K562 (cell line): ENCODE results near the gene KRTAP16-1.

Experiments
- ATF1 ChIP-seq, 2 experiments: fragments of 450-650 bp in 1 of 2; IDR thresholded peaks; 2 replicates each; pipeline ENCODE4 v1.6.1; 2016; ENCODE audit warnings: missing compliant biosample characterization in 1 of 2, missing genetic modification characterization in 1 of 2
- CBX3 ChIP-seq, 2 experiments: IDR thresholded peaks; 1 replicate in 1 of 2; 2 replicates in 1 of 2; pipeline ENCODE4 v1.6.1; 2012; ENCODE audit warnings: inconsistent platforms in 2 of 2, low read length in 2 of 2, borderline replicate concordance in 1 of 2, control low read depth in 1 of 2
- CEBPB ChIP-seq: fragments of 450-650 bp; IDR thresholded peaks from 2 replicates; pipeline ENCODE4 v1.6.1; 2016; ENCODE audit warnings: missing genetic modification characterization, missing compliant biosample characterization
- GATA2 ChIP-seq: sonication (generic); formaldehyde crosslinking; IDR thresholded peaks from 2 replicates; pipeline ENCODE4 v1.4.0; 2020; ENCODE audit warnings: mild to moderate bottlenecking, missing genetic modification reagents
- MXI1 ChIP-seq: IDR thresholded peaks from 2 replicates; pipeline ENCODE4 v1.6.1; 2011; ENCODE audit warnings: low read depth, mild to moderate bottlenecking, improper control_type of control experiment, low read length
- POLR2AphosphoS5 ChIP-seq: IDR thresholded peaks from 2 replicates; pipeline ENCODE4 v1.6.1; 2011; ENCODE audit warnings: mild to moderate bottlenecking, low read depth, low read length, moderate library complexity; ENCODE audit not compliant: control insufficient read depth, insufficient read depth
- RBBP5 ChIP-seq: fragments of 200-600 bp; sonication (generic); IDR thresholded peaks from 2 replicates; pipeline ENCODE4 v1.6.1; 2012; ENCODE audit warnings: borderline replicate concordance, mild to moderate bottlenecking, low read length, control low read depth, inconsistent platforms; ENCODE audit not compliant: insufficient read depth, poor library complexity, severe bottlenecking
- RBFOX2 ChIP-seq: fragments of 200-400 bp; formaldehyde crosslinking; IDR thresholded peaks from 2 replicates; pipeline ENCODE4 v1.6.1; 2017; ENCODE audit warnings: low read depth, mild to moderate bottlenecking, low read length, moderate library complexity
- SAP30 ChIP-seq: fragments of 200-600 bp; sonication (generic); IDR thresholded peaks from 2 replicates; pipeline ENCODE4 v1.6.1; 2012; ENCODE audit warnings: borderline replicate concordance, low read depth, mild to moderate bottlenecking, moderate library complexity, low read length, control low read depth, inconsistent platforms; ENCODE audit not compliant: insufficient read depth, poor library complexity, severe bottlenecking
- SRF ChIP-seq, 2 experiments: fragments of 250-450, 450-650 bp in 1 of 2; sonication (Bioruptor Pico) in 1 of 2; sonication (generic) in 1 of 2; formaldehyde crosslinking; IDR thresholded peaks; 2 replicates each; pipeline versions ENCODE4 v1.5.0 to v1.5.1; 2020 to 2022; ENCODE audit warnings: mild to moderate bottlenecking in 1 of 2, missing genetic modification reagents in 1 of 2
- TBP ChIP-seq: optimal IDR thresholded peaks from 2 replicates; pipeline ENCODE3; 2011; ENCODE audit warnings: low read depth, low read length, improper control_type of control experiment
- ZNF146 ChIP-seq: IDR thresholded peaks from one replicate; pipeline ENCODE4 v1.6.1; 2018; ENCODE audit warnings: missing compliant biosample characterization; ENCODE audit not compliant: unreplicated experiment
- ZNF707 ChIP-seq: fragments of 250-450 bp; sonication (Bioruptor Pico); conservative IDR thresholded peaks from 2 replicates; pipeline ENCODE4 v1.8.0; 2022; ENCODE audit warnings: inconsistent platforms, mild to moderate bottlenecking, moderate library complexity
- TF ChIP-seq, protein P1 (sequence below): fragments of 450-650 bp; conservative IDR thresholded peaks from 2 replicates; pipeline ENCODE4 v1.6.1; 2016; ENCODE audit warnings: missing genetic modification characterization, low read depth, mild to moderate bottlenecking, control low read depth, missing compliant biosample characterization

DNA sequence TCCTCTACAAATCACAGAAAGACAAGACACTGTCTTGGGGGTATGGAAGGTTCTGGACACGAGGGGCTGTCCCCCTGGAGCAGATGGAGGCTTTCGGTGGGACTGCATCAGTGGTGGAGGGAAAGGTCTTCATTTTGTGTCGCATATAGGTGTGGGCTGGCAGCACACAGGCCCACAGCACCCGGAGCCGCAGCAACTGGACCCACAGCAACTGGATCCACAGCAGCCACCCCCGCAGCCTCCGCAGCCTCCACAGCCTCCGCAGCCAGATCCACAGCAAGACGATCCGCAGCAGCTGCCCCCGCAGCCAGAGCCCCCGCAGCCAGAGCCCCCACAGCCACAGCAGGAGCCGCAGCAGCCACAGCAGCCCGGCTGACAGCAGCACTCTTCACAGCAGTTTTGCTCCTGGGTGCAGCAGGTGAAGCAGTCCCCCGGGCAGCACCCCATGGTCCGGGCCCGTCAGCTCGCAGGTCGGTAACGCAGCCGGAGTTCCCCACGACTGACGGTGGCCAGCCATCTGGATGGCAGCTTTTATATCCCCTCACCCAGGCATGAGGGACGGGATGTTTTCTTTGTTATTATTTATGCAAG lies 6.2 kb upstream of the KRTAP16-1 start, which contains the start of gene KRTAP17-1:
- TF ChIP-seq ZNF146, result no peak
- TF ChIP-seq SAP30, result no peak
- no peak for TF ChIP-seq RBFOX2
- TF ChIP-seq ATF1 (CRISPR knock-in tag; IDR thresholded peaks at IDR 0.05), result no peak
- TF ChIP-seq ATF1 (tag; IDR thresholded peaks at IDR 0.05), result no peak
- no peak for TF ChIP-seq SRF (CRISPR knock-in tag; IDR thresholded peaks at IDR 0.05)
- TF ChIP-seq ZNF707 (CRISPR knock-in tag), result no peak
- TF ChIP-seq, protein P1, sequence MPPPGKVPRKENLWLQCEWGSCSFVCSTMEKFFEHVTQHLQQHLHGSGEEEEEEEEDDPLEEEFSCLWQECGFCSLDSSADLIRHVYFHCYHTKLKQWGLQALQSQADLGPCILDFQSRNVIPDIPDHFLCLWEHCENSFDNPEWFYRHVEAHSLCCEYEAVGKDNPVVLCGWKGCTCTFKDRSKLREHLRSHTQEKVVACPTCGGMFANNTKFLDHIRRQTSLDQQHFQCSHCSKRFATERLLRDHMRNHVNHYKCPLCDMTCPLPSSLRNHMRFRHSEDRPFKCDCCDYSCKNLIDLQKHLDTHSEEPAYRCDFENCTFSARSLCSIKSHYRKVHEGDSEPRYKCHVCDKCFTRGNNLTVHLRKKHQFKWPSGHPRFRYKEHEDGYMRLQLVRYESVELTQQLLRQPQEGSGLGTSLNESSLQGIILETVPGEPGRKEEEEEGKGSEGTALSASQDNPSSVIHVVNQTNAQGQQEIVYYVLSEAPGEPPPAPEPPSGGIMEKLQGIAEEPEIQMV (tag), result no peak
- TF ChIP-seq MXI1, result no peak
- TF ChIP-seq CBX3 (IDR thresholded peaks at IDR 0.05; ENCODE audit: borderline replicate concordance in 1 of 2, low read length in 2 of 2), result no peak
- TF ChIP-seq RBBP5, result no peak
- TF ChIP-seq GATA2, result no peak
- TF ChIP-seq TBP, result no peak
- TF ChIP-seq POLR2AphosphoS5, result no peak
- no peak for TF ChIP-seq CEBPB (tag)
